MM.1S (cell line): Measurements from ENCODE around the gene LYZL1.

ENCODE experiments used
- DNase-seq: peaks from one replicate; pipeline ENCODE4 v3.0.0-alpha.2; 2015
- H2AFZ ChIP-seq: fragments of 300-600 bp; sonication (generic); 2 replicates; pipeline ENCODE4 v1.6.0; 2016; ENCODE audit warnings: antibody characterized with exemption, low read length
- H3F3A ChIP-seq: fragments of 300-600 bp; sonication (generic); 2 replicates; pipeline ENCODE4 v1.6.1; 2016; ENCODE audit warnings: mild to moderate bottlenecking, antibody characterized with exemption, low read length, moderate library complexity, mixed read lengths; ENCODE audit not compliant: insufficient read depth
- H3K27ac ChIP-seq: fragments of 300-600 bp; sonication (generic); 2 replicates; pipeline ENCODE4 v1.5.1; 2016; ENCODE audit warnings: mild to moderate bottlenecking, low read length
- H3K27me3 ChIP-seq: fragments of 300-600 bp; sonication (generic); replicated peaks from 2 replicates; pipeline ENCODE4 v1.6.0; 2016; ENCODE audit warnings: low read length; ENCODE audit not compliant: insufficient read depth
- H3K36me3 ChIP-seq: fragments of 300-600 bp; sonication (generic); replicated peaks from 2 replicates; pipeline ENCODE4 v1.6.1; 2016; ENCODE audit warnings: mild to moderate bottlenecking, low read length, mixed read lengths; ENCODE audit not compliant: insufficient read depth
- H3K4me1 ChIP-seq: fragments of 300-600 bp; sonication (generic); 2 replicates; pipeline ENCODE4 v1.6.1; 2016; ENCODE audit warnings: low read length, mixed read lengths
- H3K4me2 ChIP-seq: fragments of 300-600 bp; sonication (generic); 2 replicates; pipeline ENCODE4 v1.6.0; 2016; ENCODE audit warnings: low read depth, low read length
- H3K4me3 ChIP-seq: fragments of 300-600 bp; sonication (generic); 2 replicates; pipeline ENCODE4 v1.5.1; 2016; ENCODE audit warnings: low read length, mixed read lengths
- H3K79me2 ChIP-seq: fragments of 300-600 bp; sonication (generic); 2 replicates; pipeline ENCODE4 v1.6.1; 2016; ENCODE audit warnings: mixed run types, low read length, mixed read lengths
- H3K9ac ChIP-seq: fragments of 300-600 bp; sonication (generic); 2 replicates; pipeline ENCODE4 v1.6.1; 2016; ENCODE audit warnings: low read length, mixed read lengths
- H3K9me2 ChIP-seq: fragments of 300-600 bp; sonication (generic); replicated peaks from 2 replicates; pipeline ENCODE4 v1.6.1; 2016; ENCODE audit warnings: mild to moderate bottlenecking, low read length, mixed read lengths; ENCODE audit not compliant: insufficient read depth
- H3K9me3 ChIP-seq: fragments of 300-600 bp; sonication (generic); replicated peaks from 2 replicates; pipeline ENCODE4 v1.6.1; 2016; ENCODE audit warnings: mild to moderate bottlenecking, low read length, mixed read lengths; ENCODE audit not compliant: insufficient read depth
- H4K20me1 ChIP-seq: fragments of 300-600 bp; sonication (generic); 2 replicates; pipeline ENCODE4 v1.6.1; 2016; ENCODE audit warnings: mild to moderate bottlenecking, low read length, moderate library complexity, mixed read lengths; ENCODE audit not compliant: insufficient read depth
- CTCF ChIP-seq: fragments of 300-600 bp; sonication (generic); IDR thresholded peaks from 2 replicates; pipeline ENCODE4 v1.5.1; 2016; ENCODE audit warnings: antibody characterized with exemption, low read length, mixed read lengths
- EZH2 ChIP-seq: fragments of 300-600 bp; sonication (generic); optimal IDR thresholded peaks from 2 replicates; pipeline ENCODE3; 2017; ENCODE audit warnings: low read depth, mild to moderate bottlenecking, antibody characterized with exemption, low read length, mixed read lengths
- EZH2phosphoT487 ChIP-seq: fragments of 300-600 bp; sonication (generic); IDR thresholded peaks from 2 replicates; pipeline ENCODE4 v1.6.1; 2018; ENCODE audit warnings: antibody characterized with exemption, low read length

LYZL1 gene

GRCh38 chr10:29271877-29272276, 17.0 kb upstream of the LYZL1 start:
- Histone ChIP-seq H3F3A (no peaks in the 10 kb centered on the region), H2AFZ (no peak overlapping the region), H3K36me3 (no peaks in the 10 kb centered on the region), H3K27me3 (no peaks in the 10 kb centered on the region), H3K4me2 (no peak overlapping the region), H3K4me3 (no peak overlapping the region), H4K20me1 (no peaks in the 10 kb centered on the region), H3K9me3 (no peaks in the 10 kb centered on the region), H3K9me2 (no peaks in the 10 kb centered on the region), H3K9ac (no peak overlapping the region), H3K27ac (no peak overlapping the region), H3K4me1 (no peaks in the 10 kb centered on the region), H3K79me2 (no peaks in the 10 kb centered on the region)
- DNase-seq: no peak
- no peak for TF ChIP-seq CTCF
- no peak for TF ChIP-seq EZH2
- TF ChIP-seq EZH2phosphoT487: no peak

- H3K9me2 ChIP-seq: no peaks in the 10 kb centered on the region
- H4K20me1 ChIP-seq: no peaks in the 10 kb centered on the region
- H3F3A ChIP-seq: no peaks in the 10 kb centered on the region
- no peak overlapping the region for H3K27ac ChIP-seq
- no peaks in the 10 kb centered on the region for H3K9me3 ChIP-seq
- no peaks in the 10 kb centered on the region for H3K27me3 ChIP-seq
- no peaks in the 10 kb centered on the region for H3K79me2 ChIP-seq
- H3K4me3 ChIP-seq: no peak overlapping the region
- no peak overlapping the region for H3K9ac ChIP-seq
- H3K36me3 ChIP-seq: no peaks in the 10 kb centered on the region
- H3K4me2 ChIP-seq: no peak overlapping the region
- H2AFZ ChIP-seq: no peak overlapping the region
- TF ChIP-seq EZH2 (no peak), EZH2phosphoT487 (no peak), CTCF (no peak)
- no peaks in the 10 kb centered on the region for H3K4me1 ChIP-seq
- DNase-seq: no peak
Measured at GRCh38 chr10:29273478-29273877, 15.4 kb upstream of the LYZL1 start.

GRCh38 chr10:29276251-29276850, 12.5 kb upstream of the LYZL1 start:
- Histone ChIP-seq H3K36me3 (no peaks in the 10 kb centered on the region), H3K4me1 (no peaks in the 10 kb centered on the region), H3F3A (no peaks in the 10 kb centered on the region), H3K9me2 (no peaks in the 10 kb centered on the region), H3K4me2 (no peak overlapping the region), H3K79me2 (no peaks in the 10 kb centered on the region), H4K20me1 (no peaks in the 10 kb centered on the region), H3K9me3 (no peaks in the 10 kb centered on the region), H3K27ac (no peak overlapping the region), H3K9ac (no peak overlapping the region), H2AFZ (no peak overlapping the region), H3K4me3 (no peak overlapping the region), H3K27me3 (no peaks in the 10 kb centered on the region)
- TF ChIP-seq EZH2 (no peak), EZH2phosphoT487 (no peak), CTCF (no peak)
- DNase-seq: no peak
